Astrocyte of the hippocampus (primary cell): ENCODE results near the gene UBA52.
"Not testable (repeated sequence)": the region's sequence is repeated elsewhere in the genome, so short reads cannot be mapped to it uniquely, and the experiment has no call there.

Source experiments
- DNase-seq: peaks from one replicate; pipeline ENCODE4 v3.0.0; 2011; ENCODE audit warnings: low read depth, low spot score

UBA52 gene

DNA sequence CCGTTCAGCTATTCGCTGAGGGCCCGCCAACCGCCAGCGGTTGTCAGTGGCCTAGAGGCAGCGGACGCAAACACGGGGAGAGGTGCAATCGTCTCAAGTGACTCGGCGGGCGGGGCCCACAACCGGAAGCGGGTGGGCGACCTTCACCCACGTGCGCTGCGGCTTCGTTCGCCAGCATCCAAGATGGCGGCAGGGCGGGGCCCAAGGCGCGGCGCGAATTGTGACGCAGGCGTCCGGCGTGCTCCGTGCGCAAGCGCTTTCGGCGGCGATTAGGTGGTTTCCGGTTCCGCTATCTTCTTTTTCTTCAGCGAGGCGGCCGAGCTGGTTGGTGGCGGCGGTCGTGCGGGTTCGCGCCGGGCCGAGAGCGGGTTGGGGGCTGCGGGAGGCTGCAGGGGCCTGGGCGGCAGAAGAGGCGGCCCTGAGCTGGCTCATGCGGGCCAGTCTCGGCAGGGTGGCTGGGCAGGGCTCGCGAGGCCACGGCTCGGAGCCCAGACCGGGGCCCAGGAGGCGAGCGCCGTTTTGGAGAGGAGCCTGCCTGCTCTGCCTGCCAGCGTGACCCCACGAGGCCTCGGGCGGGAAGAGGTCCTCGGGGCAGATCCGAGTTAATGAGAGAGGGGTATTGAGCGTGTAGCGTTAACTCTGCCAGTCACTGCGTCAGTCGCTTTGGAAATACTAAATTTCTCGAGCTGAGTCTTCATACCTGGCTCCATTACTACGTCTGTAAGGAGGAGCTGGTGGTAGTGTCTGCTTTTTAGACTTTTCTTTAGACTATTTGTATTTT is at the start of gene UBA52:
Gene UBA52 (plus strand): TSS at position 294 of the 781 bp plus-strand sequence. CDS start 1,444 bp downstream, outside the sequence.
- DNase-seq: peak; percentile 99

DNA sequence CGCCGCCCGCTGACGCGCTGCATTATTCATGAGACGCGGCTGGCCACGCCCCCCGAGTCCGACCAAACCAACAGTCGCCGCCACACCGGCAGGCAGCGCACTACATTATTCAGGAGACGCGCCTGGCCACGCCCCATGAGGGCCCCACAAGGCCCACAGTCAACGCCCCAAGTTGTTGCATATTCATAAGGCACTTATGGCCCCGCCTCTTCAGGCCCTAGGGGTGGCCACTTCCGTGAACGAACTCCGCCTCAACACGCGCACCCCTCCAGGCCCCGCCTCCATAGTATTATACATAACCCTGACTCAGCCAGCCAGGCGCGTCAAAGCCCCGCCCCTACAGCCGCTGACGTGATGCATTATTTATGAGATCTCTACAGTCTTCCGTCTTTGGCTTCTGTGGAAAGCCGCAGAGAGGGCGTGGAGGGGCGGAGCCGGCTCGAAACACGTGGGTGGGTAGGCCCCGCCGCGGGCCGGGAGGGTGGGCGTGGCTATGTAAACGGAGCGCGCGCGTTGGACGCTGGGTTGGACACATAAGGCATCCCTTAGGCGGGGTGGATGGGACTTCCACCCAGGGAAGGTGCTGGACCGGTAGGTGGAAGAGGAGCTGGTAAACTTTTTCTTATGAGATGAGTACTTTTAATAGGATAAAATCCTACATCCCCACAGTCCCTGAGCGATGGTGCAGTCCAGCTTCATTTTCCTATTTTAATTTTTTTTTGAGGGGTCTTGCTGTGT is 49.4 kb upstream of the UBA52 start:
- DNase-seq: peak; percentile 100

DNA sequence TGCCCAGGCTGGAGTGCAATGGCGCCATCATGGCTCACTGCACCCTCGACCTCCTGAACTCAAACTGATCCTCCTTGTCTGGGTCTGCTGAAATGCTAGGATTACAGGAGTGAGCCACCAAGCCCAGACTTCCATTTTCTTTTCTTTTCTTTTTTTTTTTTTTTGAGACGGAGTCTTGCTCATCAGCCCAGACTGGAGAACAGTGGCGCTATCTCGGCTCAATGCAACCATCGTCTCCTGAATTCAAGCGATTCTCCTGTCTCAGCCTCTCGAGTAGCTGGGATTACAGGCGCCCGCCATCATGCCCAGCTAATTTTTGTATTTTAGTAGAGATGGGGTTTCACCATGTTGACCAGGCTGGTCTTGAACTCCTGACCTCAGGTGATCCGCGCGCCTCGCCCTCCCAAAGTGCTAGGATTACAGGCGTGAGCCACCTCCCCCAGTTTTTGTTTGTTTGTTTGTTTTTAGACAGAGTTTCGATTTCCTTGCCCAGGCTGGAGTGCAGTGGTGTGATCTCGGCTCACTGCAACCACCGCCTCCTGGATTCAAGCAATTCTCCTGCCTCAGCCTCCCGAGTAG is 48.7 kb upstream of the UBA52 start:
- DNase-seq: not testable (repeated sequence)

DNA sequence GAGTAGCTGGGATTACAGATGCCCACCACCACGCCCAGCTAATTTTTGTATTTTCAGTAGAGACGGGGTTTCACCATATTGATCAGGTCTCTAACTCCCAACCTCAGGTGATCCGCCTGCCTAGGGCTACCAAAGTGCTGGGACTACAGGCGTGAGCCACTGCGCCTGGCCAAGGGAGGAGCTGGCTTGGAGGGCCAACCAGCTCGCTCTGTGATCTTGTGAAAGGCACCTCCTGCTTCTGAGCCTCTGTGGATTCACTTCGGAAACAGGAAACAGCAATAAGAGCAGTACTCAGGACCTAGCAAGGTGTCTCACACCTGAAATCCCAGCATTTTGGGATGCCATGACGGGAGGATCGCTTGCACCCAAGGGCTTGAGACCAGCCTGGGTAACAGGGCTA is 47.8 kb upstream of the UBA52 start:
- DNase-seq: no peak

DNA sequence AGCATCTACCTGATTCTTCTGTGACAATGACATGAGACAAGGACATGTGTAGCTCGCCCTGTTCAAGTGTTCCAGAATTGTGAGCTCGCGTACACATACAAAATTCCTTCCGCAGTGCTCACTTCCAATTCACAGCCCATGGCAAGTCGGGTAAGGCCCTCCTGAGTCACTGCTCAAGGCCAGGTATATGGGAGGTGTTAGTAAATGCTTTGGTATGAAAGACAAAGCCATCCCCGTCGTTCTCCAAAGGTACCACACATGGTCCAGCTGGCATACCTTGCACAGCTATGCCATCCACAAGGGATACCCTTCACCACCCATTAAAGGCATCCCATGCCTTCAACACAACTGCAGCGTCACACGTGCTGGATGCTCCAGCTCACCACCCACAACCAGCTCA is 45.3 kb upstream of the UBA52 start:
- DNase-seq: no peak

DNA sequence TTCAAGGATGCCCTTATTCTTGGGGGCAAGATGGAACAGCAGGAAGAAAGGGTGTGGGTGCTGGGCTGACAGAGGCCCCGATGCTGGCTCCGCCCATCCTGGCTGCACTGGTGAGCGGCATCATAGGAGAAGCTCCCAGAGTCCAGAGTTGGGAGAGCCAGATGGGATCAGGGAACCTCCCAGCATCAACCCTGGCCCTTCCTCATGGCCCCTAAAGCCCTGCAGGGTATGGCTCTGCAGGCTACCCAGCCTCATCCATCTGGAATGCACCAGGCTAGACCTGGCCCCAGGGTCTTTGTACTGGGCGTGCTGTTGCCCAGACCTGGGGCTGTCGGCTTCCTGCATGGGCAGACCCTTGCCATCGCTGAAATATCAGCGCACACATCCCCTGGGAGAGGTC is 41.9 kb upstream of the UBA52 start:
- no peak for DNase-seq

DNA sequence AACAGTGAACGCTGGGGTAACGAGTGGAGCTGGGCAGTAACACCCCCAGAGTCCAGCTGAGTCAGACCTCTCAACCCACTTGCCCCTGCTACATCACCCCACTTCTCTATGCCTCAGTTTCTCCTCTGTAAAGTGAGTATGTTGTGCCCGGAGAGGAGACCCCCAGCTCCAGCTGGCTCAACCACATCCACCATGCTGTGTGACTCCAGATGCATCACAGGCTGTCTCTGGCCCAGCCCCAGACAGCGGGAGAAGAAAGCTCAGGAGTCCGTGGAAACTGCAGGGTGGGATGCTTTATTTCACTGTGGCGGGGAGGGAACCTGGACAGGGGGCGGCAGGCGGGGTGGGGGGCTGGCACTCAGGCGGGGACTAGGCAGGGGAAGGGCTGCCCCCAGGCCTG is 40.2 kb upstream of the UBA52 start:
- DNase-seq: no peak

DNA sequence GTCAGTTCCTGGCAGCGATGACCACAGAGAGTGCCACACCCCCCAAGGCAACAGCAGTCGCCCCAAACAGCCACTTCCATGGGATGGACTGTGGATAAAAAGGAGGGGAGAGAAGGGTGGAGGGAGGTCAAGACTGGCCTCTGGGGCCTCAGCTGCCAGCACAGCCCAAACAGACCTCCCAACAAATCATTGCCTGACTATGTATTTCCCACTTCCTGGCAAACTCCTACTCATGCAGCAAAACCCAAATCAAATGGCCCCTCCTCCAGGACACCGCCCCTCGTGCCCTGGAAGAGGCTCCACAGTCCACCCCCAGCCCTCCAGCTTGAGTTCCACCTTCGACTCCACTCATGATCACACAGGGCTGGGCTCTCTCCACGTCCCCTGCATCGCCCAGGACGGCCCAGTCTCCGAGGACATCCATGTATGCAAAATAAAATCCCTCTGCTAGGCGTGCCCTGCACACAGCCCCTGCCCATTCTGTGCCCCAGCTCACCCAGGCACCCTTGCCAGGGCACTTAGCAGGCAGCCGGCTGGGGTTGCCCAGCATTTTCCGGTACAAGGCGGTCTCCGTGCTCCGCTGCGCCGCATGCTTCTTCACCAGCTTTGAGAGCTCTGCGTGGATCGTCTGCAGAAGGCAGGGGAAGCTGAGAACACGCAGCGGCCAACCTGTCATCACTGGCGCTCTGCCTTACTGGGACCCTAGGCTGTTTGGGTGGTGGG is 39.3 kb upstream of the UBA52 start:
- DNase-seq: no peak

DNA sequence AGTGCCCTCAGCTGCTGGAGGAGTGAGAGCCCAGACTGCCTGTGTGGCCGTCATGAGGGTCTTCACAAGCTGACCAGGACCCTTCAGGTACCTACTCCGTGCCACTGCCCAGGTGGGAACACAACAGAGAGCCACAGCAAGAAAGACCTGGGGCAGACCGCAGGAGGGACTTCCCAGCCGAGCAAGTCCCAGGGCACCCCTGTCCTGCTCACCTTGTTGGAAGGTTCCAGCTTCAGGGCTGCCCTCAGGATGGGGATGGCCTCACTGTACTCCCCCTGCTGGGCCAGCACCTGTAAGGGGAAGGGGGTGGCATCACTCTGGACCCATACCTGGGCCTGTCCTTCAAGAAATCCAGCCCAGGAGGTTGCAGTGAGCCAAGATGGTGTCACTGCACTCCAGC is 38.6 kb upstream of the UBA52 start:
- DNase-seq: no peak

DNA sequence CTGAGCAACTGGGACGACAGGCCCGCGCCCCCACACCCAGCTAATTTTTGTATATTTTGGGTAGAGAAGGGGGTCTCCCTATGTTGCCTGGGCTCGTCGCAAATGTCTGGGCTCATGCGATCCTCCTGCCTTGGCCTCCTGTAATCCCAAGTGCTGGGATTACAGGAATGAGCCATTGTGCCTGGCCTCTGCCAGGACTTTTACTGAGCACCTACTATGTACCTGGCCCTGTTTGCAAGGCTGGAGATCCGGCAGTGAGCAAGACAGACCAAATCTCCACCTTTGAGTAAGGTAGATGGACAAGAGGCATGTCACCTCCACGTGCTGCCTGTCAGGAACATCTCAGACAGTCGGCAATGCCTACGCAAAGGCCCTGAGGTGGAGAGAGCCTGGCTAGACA is 35.2 kb upstream of the UBA52 start:
- DNase-seq: no peak

DNA sequence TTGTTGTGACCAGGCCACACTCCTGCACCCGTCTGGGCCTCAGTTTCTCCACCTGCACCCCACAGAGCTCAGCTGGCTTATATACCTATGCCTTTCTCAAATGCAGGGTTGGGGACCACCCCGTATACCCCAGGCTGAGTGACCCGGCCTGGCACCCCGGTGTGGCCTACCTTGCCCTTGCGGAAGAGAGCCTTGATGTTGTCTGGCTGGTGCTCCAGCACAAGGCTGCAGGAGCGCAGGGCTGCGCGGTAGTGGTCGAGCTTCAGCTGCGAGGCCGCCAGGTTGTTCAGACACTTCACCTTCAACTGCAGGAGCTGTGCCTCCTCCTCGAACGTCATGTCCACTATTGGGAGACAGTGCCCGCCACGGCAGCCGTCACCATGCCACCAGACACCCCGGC is 34.2 kb upstream of the UBA52 start:
- DNase-seq: no peak

DNA sequence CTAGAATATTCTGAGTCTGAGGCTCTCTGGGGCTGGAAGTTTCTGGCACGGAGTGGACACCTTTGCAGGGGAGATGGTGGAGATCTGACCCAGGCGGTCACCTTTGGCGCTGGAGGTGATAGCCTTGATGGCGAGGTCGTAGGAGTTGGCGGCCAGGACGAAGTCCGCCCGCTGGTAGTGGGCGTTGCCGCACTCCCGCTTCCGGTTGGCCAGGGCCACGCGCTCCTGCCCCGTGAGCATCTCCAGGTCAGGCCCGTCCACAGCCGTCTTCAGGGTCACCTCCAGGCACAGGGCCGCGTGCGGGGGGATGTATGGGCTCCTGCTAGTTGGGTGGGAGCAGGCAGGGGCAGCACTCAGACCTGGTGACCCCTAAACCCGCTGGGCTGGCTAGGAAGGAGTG is 33.5 kb upstream of the UBA52 start:
- no peak for DNase-seq

DNA sequence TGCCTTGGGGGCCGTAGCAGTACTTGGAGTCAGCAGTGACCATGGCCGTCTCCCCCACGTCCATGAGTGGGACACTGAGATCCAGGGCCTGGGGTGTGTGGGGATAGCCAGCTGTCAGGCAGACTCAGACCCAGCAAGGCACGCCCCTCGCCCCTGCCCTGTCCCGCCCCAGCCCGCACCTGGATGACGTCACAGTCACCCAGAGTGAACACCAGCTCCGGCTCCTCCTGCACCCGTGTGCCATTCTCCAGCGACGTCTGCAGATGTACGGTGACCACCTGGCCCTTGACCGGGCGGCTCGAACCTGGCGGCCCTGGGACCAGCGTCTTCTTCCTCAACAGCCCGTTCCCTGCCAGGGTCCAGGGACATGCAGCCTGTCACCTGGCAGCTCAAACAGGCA is 32.3 kb upstream of the UBA52 start:
- DNase-seq: no peak

DNA sequence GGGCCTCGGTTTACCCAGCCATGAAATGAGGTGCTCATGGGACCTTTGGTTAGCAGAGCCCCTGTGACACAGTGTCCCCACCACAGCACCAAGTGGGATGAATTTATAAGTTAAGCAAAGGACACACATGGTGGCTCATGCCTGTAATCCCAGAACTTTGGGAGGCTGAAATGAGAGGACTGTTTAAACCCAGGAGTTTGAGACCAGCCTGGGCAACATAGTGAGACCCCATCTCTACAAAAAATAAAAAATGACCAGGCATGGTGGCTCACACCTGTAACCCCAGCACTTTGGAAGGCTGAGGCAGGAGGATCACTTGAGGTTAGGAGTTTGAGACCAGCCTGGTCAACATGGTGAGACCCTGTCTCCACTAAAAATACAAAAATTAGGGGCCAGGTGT is 31.5 kb upstream of the UBA52 start:
- DNase-seq: not testable (repeated sequence)

DNA sequence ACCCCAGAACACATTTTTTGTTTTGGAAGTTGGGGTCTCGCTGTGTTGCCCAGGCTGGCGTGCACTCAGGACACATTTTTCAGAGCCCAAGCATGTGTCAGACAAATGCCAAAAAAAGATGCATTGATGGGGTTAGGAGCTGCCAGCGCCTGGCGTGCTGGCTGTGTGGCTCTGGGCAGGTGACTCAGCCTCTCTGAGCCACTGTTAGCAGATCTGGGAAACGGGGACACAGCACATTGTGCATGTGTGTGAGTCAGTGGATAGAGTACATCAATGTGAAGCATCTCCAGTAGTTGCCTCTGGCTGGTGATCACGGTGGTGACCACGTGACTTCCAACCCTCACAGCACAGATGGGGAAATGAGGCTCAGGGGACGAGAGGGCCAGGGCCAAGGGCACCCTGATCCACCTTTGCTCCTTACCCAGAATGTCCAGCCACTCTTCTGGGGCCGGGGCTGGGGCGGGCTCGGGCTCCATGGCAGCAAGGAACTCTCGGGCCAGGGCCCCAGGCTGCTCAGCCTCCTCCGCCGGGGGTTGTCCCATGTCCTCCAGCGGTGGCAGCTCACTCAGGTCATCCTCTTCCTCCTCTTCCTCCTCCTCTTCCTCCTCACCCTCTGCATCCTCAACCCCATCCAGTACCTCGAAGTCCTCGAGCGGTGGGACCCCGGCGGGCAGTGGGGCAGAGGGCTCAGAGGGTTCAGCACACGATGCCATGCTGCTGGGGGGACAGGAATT is 30.2 kb upstream of the UBA52 start:
- no peak for DNase-seq

DNA sequence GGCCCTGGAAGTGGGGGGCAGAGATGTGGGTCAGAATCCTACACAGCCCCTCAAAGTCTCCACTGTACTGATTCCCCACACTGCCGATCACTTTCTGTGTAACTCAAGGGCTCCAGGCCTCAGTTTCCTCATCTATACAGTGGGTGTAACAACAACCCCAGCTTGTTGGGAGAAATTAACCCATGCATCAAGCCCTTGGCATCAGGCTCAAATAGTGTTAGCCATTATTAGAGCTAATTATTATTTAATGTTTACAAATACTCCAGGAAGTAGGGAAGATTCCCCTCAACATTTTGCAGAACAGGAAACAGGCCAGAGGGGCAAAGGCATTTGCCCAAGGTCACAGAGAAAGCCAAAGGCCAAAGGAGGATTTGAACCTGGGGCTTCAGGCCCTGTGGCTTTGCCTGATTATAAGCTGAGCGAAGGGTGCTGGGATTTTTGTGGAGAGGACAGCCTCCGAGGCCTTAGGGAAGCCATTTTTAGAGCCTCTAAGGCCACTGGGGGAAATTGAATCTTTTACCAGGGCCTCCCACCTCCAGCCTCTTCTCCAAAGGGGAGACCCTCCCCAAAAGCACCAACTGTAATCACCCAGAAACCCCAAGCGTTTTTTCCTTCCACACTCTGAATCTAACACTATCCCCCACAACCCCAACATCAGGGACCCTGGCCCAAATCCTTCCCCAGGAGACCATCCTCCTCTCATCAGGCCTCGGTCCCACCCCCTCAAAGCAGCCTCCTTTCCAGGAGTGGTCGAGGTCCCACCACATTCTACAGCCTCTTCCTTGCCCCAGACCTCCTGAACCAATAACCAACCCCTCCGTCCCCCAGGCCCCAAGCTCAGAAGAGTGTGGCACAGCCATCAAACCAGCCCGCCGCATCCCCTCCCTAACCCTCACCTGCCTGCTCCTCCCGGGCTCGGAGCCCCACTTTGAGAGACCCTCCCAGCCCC is 29.4 kb upstream of the UBA52 start:
- DNase-seq: peak; percentile 21

DNA sequence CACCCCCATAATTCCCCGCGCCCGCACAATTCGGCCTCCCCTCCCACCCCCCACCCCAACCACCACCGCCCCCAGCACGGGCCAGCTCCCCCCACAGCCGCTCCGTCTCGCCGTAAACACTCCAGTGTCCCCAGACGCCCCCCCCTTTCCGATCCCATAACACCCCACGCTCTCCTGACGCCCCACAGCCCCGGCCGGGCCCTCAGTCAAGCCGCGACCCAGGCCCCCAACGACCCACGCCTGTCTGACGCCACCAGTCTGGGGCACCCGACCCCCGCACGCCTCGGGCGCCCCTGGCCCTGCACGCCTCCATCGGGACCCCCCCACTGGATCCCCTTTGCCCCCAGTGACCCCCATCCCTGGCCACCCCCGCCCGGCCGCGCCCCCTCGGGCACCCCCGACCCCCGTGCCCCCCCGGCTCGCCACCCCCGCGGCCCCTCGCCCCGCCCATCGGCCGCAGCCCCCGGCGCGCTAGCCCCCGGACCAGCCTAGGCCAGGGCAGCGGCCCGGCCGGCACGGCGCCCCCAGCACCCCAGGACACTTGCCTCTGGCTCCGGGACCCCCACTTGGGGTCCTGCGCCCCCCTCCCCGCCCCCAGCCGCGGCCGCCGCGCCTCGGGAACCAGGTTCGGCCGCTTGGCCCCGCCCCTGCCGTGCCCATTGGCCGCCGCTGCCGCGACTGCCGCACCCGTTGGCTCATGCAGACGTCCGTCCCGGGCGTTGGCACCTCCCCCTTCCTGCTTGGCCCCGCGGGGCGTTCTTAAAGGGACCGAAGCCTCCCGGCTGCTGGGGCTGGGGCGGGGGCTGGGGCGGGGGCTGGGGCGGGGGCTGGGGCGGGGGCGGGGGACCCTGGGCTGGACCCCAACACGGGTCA is 28.5 kb upstream of the UBA52 start, which contains the start of gene FKBP8:
Gene FKBP8 (minus strand): TSS at position 633 of the 873 bp plus-strand sequence. CDS start 1,603 bp downstream, outside the sequence.
- DNase-seq: peak; percentile 96

DNA sequence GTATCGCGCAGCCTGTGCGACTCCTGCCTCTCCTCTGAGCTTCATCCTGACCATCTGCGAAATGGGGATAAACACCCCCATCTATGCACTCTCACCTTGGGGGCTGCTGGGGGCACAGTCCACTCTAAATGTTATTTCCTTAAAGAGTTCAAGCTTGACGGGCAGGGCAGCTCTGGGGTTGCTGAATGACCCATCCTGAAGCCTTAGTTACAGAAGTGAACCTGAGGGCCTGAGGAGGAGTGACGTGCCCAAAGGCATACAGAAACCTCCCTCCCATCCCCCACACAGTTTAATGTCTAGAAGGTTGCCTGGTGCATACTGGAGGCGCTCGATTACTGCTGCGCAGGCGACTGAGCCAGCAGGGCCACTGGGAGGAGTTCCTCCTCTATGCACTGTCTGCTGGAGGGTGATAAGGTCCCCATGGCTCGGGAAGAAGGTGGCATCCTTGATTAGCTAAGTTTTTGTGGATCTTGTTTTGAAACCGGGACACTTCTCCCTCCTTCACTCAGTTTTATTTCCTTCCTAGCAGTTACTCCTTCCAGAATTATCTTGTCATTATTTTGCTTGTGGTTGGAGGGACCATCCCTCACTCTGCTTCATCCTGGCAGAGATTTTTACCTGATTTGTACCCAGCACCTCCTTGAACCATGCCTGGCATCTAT is 27.7 kb upstream of the UBA52 start:
- peak; percentile 49 for DNase-seq

DNA sequence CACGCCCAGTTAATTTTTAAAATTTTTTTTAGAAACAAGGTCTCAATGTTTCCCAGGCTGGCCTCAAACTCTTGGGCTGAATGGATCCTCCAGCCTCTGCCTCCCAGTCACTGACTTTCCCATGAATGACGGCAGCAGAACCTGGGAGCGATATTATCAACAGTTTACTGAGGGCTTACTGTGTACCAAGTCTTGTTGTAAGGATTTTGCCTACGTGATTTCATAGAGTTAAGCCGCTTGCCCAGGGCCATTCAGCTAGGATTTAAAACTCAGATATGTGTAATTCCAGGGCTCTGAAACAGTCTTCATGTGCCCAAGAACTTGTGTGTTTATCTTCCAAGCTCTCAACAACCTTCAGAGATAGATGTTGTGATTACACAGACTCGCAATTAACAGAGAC is 20.0 kb upstream of the UBA52 start:
- DNase-seq: no peak
